Measurements from ENCODE around the gene ZYG11B. TPM values are rescaled to one million over a fixed set of nuclear protein-coding genes. Genes with fewer than 3 reads are reported as not detected.
"Not testable (repeated sequence)": the region's sequence is repeated elsewhere in the genome, so short reads cannot be mapped to it uniquely, and the experiment has no call there.

ZYG11B gene
- total RNA-seq, 1 donor = 59.7 TPM

GRCh38 chr1:52683367-52683940, 42.8 kb upstream of the ZYG11B start:
- no peak for DNase-seq (ENCODE audit: low read depth)
- no peak overlapping the region for H3K4me3 ChIP-seq (ENCODE audit: low read depth, low read length)
- TF ChIP-seq, protein P1, sequence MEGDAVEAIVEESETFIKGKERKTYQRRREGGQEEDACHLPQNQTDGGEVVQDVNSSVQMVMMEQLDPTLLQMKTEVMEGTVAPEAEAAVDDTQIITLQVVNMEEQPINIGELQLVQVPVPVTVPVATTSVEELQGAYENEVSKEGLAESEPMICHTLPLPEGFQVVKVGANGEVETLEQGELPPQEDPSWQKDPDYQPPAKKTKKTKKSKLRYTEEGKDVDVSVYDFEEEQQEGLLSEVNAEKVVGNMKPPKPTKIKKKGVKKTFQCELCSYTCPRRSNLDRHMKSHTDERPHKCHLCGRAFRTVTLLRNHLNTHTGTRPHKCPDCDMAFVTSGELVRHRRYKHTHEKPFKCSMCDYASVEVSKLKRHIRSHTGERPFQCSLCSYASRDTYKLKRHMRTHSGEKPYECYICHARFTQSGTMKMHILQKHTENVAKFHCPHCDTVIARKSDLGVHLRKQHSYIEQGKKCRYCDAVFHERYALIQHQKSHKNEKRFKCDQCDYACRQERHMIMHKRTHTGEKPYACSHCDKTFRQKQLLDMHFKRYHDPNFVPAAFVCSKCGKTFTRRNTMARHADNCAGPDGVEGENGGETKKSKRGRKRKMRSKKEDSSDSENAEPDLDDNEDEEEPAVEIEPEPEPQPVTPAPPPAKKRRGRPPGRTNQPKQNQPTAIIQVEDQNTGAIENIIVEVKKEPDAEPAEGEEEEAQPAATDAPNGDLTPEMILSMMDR (IDR thresholded peaks at IDR 0.05; ENCODE audit: insufficient read depth, low read length) = no peak

GRCh38 chr1:52684545-52684944, 41.7 kb upstream of the ZYG11B start:
- TF ChIP-seq, protein P1 (IDR thresholded peaks at IDR 0.05; ENCODE audit: insufficient read depth, low read length) = no peak
- H3K4me3 ChIP-seq (ENCODE audit: low read depth, low read length) = no peak overlapping the region
- no peak for DNase-seq (ENCODE audit: low read depth)

DNA sequence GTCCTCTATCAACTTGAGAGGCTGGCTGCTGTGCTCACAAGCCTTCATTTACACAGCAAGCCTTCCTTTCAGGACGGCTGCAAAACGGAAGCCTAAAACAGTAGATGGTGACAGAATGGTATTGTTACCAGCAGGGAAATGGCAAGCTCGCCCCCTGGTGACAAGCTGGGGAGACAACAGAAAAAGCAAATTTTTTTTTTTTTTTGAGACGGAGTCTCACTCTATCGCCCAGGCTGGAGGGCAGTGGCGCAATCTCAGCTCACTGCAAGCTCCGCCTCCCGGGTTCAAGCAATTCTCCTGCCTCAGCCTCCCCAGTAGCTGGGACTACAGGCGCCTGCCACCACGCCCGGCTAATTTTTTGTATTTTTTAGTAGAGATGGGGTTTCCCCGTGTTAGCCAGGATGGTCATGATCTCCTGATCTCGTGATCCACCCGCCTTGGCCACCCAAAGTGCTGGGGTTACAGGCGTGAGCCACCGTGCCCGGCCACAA, 39.9 kb upstream of the ZYG11B start:
- TF ChIP-seq, protein P1 (IDR thresholded peaks at IDR 0.05; ENCODE audit: insufficient read depth, low read length) = peak; percentile 81
- H3K4me3 ChIP-seq (ENCODE audit: low read depth, low read length) = not testable (repeated sequence)
- DNase-seq (ENCODE audit: low read depth) = peak; percentile 74

DNA sequence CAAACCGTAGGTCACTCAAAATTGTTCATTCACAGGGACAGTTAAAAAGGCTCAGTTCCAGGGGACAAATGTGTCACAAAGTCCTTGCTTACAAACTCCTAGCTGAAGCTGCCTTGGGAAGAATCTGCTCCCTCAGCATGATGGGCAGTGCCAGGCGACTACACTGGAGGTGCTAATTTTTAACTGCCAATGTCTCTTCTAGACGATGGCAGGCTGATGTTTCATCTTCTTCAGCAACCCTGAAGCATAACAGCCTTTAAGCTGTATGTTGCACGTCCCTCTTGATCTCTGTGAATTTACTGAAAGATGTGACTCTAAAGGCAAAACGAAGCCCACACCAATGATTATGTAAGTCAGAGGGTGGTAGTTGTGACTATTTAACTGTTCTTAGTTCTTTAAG, 39.4 kb upstream of the ZYG11B start:
- TF ChIP-seq, protein P1 (IDR thresholded peaks at IDR 0.05; ENCODE audit: insufficient read depth, low read length) = no peak
- DNase-seq (ENCODE audit: low read depth) = no peak
- H3K4me3 ChIP-seq (ENCODE audit: low read depth, low read length) = no peak overlapping the region

DNA sequence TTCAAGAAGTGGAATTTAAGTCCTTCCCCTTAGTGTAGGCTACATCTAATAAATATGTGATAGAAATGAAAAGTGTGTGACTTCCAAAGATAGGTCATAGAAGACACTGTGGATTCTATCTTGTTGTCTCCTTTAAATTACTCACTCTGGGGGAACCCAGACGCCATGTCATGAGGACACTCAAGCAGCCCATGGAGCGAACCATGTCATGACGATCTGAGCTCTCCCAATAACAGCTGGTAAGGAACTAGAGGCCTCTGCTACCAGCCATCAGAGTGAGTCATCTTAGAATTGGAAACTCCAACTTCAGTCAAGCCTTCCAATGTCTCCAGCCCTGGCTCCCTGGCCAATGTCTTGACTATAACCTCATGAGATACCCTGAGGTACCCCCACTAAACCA, 34.4 kb upstream of the ZYG11B start:
- no peak for DNase-seq (ENCODE audit: low read depth)
- H3K4me3 ChIP-seq (ENCODE audit: low read depth, low read length) = no peak overlapping the region
- TF ChIP-seq, protein P1 (IDR thresholded peaks at IDR 0.05; ENCODE audit: insufficient read depth, low read length) = no peak

DNA sequence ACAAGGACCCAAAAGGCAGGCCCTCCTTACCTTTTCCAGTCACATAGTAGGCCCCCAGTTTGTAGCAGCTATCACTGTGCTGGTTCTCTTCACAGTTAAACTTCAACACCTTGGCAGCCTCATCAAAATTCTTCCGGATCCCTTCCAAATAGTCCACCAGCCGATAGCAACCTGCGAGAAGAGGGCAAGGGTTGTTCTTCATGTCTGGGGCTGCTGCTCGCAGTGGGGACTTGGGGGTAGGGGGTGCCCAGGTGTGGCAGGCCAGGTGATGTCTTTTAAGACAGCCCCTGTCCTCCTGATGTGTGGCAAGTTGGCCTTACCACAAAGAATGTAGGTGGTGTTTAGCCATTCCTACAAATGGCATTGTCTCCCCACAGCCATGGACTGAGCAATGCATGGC, 33.6 kb upstream of the ZYG11B start:
- H3K4me3 ChIP-seq (ENCODE audit: low read depth, low read length) = no peak overlapping the region
- DNase-seq (ENCODE audit: low read depth) = no peak
- TF ChIP-seq, protein P1 (IDR thresholded peaks at IDR 0.05; ENCODE audit: insufficient read depth, low read length) = no peak

GRCh38 chr1:52693351-52693750, 32.9 kb upstream of the ZYG11B start:
- H3K4me3 ChIP-seq (ENCODE audit: low read depth, low read length); DNase-seq (ENCODE audit: low read depth): not testable (repeated sequence)
